IPS DF 6.9 (cell line): ENCODE data around the gene MED10.

Experiments
- DNase-seq: peaks from one replicate; pipeline ENCODE4 v3.0.0-alpha.2; 2013; ENCODE audit warnings: low read depth, low spot score
- H3K27ac ChIP-seq: one replicate; pipeline ENCODE4 v1.5.1; 2013; ENCODE audit warnings: low read length, control low read depth
- H3K27me3 ChIP-seq: 2 replicates; pipeline ENCODE4 v1.6.1; 2013; ENCODE audit warnings: mild to moderate bottlenecking, low read length; ENCODE audit not compliant: control insufficient read depth, insufficient read depth
- H3K36me3 ChIP-seq: 2 replicates; pipeline ENCODE4 v1.6.1; 2013; ENCODE audit warnings: low read length; ENCODE audit not compliant: control insufficient read depth, insufficient read depth
- H3K4me1 ChIP-seq: 2 replicates; pipeline ENCODE4 v1.6.1; 2013; ENCODE audit warnings: low read length; ENCODE audit not compliant: control insufficient read depth, insufficient read depth
- H3K4me3 ChIP-seq: 2 replicates; pipeline ENCODE4 v1.5.1; 2013; ENCODE audit warnings: mild to moderate bottlenecking, low read length
- H3K9me3 ChIP-seq: 2 replicates; pipeline ENCODE4 v1.6.1; 2013; ENCODE audit warnings: low read length, inconsistent platforms; ENCODE audit not compliant: control insufficient read depth, insufficient read depth
- WGBS: extraction: QIAGEN DNeasy Blood & Tissue Kit; methylation state at CpG from one replicate; pipeline ENCODE4 v1.1.7; 2013; ENCODE audit warnings: mixed read lengths, missing lambda C conversion rate; ENCODE audit not compliant: insufficient read length, insufficient coverage; 5-methylcytosine and 5-hydroxymethylcytosine counted together

Gene MED10

GRCh38 chr5:6410421-6410820 lies 32.1 kb upstream of the MED10 start:
- H3K4me1 ChIP-seq, result 0 out of 2 replicates have a peak, but pooled peaks cover 1% of the 10 kb centered on the region
- no CpG with 5 or more reads among the region's 9 CpGs for WGBS
- H3K36me3 ChIP-seq, result no peaks in the 10 kb centered on the region
- no peak overlapping the region for H3K27ac ChIP-seq
- H3K27me3 ChIP-seq, result no peaks in the 10 kb centered on the region
- no peak for DNase-seq
- H3K4me3 ChIP-seq, result no peak overlapping the region
- H3K9me3 ChIP-seq, result no peaks in the 10 kb centered on the region

DNA sequence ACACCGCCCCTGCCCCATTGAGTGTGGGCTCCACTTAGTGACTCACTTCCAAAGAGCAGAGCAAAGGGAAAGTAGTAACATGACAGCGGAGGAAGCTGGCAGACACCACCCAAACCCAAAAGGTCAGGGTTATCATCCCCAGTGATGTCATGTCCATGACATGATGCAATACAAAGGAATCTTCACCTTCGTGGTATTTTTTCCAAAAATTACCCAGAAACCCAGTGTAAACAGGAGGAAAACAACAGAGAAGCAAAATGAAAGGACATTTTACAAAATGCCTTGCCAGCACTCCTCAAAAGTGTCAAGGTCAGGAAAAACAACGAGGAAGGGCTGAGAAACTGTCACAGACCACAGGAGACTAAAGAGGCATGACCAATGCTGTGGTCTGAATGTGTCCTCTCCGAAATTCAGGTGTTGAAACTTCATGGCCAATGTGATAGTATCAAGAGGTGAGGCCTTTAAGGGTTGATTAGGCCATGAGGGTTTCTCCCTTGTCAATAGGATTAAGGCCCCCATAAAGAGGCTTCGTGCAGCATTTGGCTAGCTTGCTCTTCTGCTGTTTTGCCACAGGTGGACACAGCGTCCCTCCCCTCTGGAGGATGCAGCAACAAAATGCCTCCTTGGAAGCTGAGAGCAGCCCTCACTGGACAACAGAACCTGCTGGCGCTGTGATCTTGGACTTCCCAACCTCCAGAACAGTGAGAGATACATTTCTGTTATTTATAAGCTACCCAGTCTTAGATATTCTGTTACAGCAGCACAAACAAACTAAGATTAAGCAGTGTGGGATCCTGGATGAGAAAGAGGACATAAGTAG lies 30.5 kb upstream of the MED10 start:
- Histone ChIP-seq H3K4me1 (0 out of 2 replicates have a peak, but pooled peaks cover 1% of the 10 kb centered on the region), H3K27me3 (no peaks in the 10 kb centered on the region), H3K9me3 (no peaks in the 10 kb centered on the region), H3K36me3 (no peaks in the 10 kb centered on the region), H3K27ac (no peak overlapping the region), H3K4me3 (no peak overlapping the region)
- no peak for DNase-seq
- WGBS, result no CpG with 5 or more reads among the region's 8 CpGs

- DNase-seq, result no peak
- H3K27ac ChIP-seq, result no peak overlapping the region
- WGBS, result no CpG with 5 or more reads among the region's 5 CpGs
Observed at GRCh38 chr5:6408260-6408596, 29.9 kb upstream of the MED10 start.

DNA sequence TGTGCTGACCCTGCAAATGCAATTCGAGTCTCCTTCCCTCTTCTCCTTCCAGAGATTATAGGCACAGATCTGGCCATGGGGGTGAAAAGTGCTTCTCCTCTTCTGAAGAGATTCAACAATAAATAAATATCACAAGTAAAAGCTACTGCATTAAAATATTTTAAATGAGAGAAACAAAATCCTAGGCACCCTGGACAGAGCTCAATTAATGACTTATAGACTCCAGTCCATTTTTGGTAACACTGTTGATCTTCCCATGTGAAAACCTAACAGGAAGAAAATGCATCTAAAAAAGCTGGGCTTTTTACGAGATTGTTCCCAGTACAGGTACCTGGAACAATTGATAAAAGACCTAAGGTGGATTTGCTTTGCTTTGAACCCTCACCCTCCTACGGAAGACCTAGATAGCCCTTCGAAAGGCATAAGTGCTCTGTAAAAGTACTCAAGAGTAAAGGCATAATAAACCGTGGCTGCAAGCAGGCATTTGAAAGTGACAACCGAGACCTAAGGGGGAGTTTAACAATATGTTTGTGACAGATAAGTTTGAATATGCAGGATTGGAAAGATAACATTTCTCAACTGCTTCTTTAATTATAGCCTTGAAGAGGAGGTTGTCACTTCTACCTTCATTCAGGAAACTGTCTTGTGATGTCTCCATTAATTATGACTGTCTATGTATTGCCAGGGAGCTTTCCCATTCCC lies 29.4 kb upstream of the MED10 start:
- Histone ChIP-seq H3K36me3 (no peaks in the 10 kb centered on the region), H3K9me3 (no peaks in the 10 kb centered on the region), H3K4me1 (0 out of 2 replicates have a peak, but pooled peaks cover 1% of the 10 kb centered on the region), H3K4me3 (no peak overlapping the region), H3K27ac (no peak overlapping the region), H3K27me3 (no peaks in the 10 kb centered on the region)
- no CpG with 5 or more reads among the region's 6 CpGs for WGBS
- no peak for DNase-seq

More at GRCh38 chr5:6408260-6408596, 29.9 kb upstream of the MED10 start:
- Histone ChIP-seq H3K4me3 (no peak overlapping the region), H3K36me3 (no peaks in the 10 kb centered on the region), H3K27me3 (no peaks in the 10 kb centered on the region), H3K4me1 (0 out of 2 replicates have a peak, but pooled peaks cover 1% of the 10 kb centered on the region), H3K9me3 (no peaks in the 10 kb centered on the region)

DNA sequence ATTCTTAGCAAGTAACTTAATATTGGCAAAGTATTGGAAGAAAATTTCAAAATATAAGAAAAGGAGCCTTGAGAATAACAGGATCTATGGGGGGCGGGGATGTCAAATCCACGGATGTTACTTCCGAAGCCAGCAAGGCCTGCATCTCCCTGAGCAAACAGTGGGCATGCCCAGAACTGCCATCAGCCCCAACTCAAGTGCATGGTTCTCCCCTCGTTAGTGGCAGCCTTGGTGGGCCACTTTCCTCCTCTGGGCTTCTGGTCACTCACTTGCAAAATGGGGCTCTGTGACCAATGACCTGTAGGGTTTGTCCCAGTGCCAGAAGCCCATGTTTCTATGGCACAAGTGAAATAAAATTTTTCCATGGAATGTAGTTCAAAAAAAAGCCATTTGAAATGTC lies 27.2 kb upstream of the MED10 start:
- WGBS, result no CpG with 5 or more reads among the region's 4 CpGs
- Histone ChIP-seq H3K9me3 (no peaks in the 10 kb centered on the region), H3K27ac (no peak overlapping the region), H3K36me3 (no peaks in the 10 kb centered on the region), H3K27me3 (no peaks in the 10 kb centered on the region), H3K4me3 (no peak overlapping the region), H3K4me1 (0 out of 2 replicates have a peak, but pooled peaks cover 1% of the 10 kb centered on the region)
- no peak for DNase-seq

GRCh38 chr5:6404129-6404528 lies 25.8 kb upstream of the MED10 start:
- WGBS, result no CpG with 5 or more reads among the region's 4 CpGs
- no peaks in the 10 kb centered on the region for H3K36me3 ChIP-seq
- H3K27me3 ChIP-seq, result no peaks in the 10 kb centered on the region
- H3K4me1 ChIP-seq, result 0 out of 2 replicates have a peak, but pooled peaks cover 1% of the 10 kb centered on the region
- DNase-seq, result no peak
- H3K9me3 ChIP-seq, result no peaks in the 10 kb centered on the region
- H3K27ac ChIP-seq, result no peak overlapping the region
- no peak overlapping the region for H3K4me3 ChIP-seq

- no CpG with 5 or more reads among the region's 4 CpGs for WGBS
- Histone ChIP-seq H3K27me3 (no peaks in the 10 kb centered on the region), H3K9me3 (no peaks in the 10 kb centered on the region), H3K36me3 (no peaks in the 10 kb centered on the region), H3K4me1 (0 out of 2 replicates have a peak, but pooled peaks cover 1% of the 10 kb centered on the region), H3K27ac (no peak overlapping the region), H3K4me3 (no peak overlapping the region)
- DNase-seq, result no peak
Observed at GRCh38 chr5:6403416-6403815, 25.1 kb upstream of the MED10 start.

DNA sequence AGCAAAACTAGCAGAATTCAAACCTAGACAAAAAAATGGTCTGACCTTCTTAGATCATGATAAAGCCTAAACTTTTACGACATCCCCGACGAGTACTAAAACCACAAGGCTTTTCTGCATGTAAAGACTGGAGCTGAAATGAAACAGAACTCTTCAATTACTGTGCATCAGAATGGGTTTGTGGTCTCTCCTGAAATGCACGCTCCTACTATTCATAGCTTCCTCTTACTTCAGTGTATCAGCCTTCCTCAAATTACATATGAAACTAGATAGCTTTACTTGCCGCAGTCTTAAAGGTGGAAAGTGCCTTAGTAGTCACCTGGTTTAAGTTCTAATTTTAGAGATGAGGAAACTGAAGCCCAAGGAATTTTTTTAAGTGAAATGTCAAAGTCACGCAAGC lies 24.6 kb upstream of the MED10 start:
- DNase-seq, result no peak
- Histone ChIP-seq H3K4me1 (0 out of 2 replicates have a peak, but pooled peaks cover 1% of the 10 kb centered on the region), H3K27me3 (no peaks in the 10 kb centered on the region), H3K4me3 (no peak overlapping the region), H3K9me3 (no peaks in the 10 kb centered on the region), H3K36me3 (no peaks in the 10 kb centered on the region), H3K27ac (no peak overlapping the region)
- no CpG with 5 or more reads among the region's 6 CpGs for WGBS

DNA sequence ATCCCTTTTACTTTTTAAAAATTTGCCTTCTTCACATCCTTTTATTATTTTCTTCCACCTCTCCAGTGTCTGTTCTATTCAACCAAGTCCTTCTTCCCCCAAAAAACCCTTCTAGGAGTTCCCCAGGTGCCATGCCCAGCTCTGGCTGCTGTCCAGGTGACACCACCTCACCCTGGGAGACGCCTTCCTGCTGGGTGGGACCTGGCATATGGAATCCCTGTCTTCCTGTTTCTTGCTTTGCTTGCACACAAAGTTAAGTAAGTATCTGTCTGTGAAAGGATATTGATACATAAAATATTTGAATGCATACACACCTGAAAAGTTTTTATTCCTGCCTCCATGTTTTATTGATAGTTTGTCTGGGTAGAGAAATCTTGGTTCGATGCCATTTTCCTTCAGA lies 23.1 kb upstream of the MED10 start:
- WGBS, result no CpG with 5 or more reads among the region's 2 CpGs
- Histone ChIP-seq H3K9me3 (no peaks in the 10 kb centered on the region), H3K4me3 (no peak overlapping the region), H3K27me3 (no peaks in the 10 kb centered on the region), H3K4me1 (no peaks in the 10 kb centered on the region), H3K27ac (no peak overlapping the region), H3K36me3 (no peaks in the 10 kb centered on the region)
- no peak for DNase-seq

GRCh38 chr5:6399980-6400910 lies 21.9 kb upstream of the MED10 start:
- no CpG with 5 or more reads among the region's 13 CpGs for WGBS
- Histone ChIP-seq H3K4me3 (no peak overlapping the region), H3K27ac (no peak overlapping the region), H3K36me3 (no peaks in the 10 kb centered on the region), H3K9me3 (no peaks in the 10 kb centered on the region), H3K27me3 (no peaks in the 10 kb centered on the region), H3K4me1 (no peaks in the 10 kb centered on the region)
- DNase-seq, result no peak
